CD4-positive, alpha-beta T cell treated with Interleukin-15 for 4 hours (primary cell): ENCODE measurements around the gene MTCL3.

Experiments
- DNase-seq: peaks from one replicate; pipeline ENCODE4 v3.0.0-alpha.2; 2020; ENCODE audit warnings: low spot score

MTCL3 gene

GRCh38 chr6:127515234-127515793 lies 3.8 kb downstream of the MTCL3 start:
- peak; percentile 19 for DNase-seq

- peak; percentile 30 for DNase-seq
Measured at GRCh38 chr6:127514773-127515227, 4.3 kb downstream of the MTCL3 start.

DNA sequence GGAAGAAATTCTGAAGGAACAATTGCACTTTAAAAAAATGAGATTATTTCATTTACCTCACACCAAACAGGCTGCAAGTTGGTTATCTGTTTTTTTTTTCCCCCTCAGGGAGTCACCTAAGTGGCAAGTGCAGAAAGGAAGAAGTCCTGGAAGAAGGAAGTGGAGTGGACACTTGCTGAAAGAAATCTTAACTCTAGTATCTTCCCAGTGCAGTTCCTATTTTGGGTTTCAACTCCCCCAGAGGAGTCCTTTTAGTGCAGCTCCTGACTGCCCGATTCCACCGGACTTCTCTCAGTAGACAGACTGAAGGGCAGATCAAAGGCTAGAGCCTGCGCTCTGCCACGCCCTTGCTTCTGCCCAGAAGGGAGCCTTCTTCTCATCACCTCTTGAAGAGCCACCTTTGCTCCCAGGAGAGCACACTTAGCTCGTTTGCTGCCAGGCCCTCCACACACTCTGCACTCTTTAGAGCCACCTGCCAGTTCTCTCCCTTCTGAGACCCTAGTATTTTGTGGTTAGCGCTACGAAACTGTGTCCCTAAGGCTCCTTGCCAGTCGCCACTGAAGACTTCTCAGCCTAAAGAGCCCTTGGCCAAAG lies 4.9 kb downstream of the MTCL3 start:
- no peak for DNase-seq

- DNase-seq, result no peak
Measured at GRCh38 chr6:127513425-127513824, 5.7 kb downstream of the MTCL3 start.

GRCh38 chr6:127510876-127511275 lies 8.3 kb downstream of the MTCL3 start:
- DNase-seq, result no peak

DNA sequence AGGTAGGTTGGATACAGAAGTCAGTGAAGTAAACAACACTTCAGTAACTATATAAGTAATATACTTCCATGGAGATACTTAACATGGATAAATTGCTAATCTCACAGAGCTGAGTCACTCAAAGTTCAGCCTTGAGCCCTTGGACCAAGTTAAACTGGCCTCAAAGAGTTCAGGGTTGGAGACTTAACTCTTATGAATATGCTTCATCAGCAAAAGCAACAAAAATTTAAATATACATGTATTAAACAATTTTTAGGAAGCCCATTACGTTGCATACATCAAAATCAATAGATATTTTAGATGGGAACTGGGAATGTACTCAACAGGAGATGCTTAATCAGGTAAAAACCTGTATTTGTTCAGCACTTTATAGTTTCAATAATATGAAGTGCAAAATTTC lies 12.2 kb downstream of the MTCL3 start:
- DNase-seq, result no peak

DNA sequence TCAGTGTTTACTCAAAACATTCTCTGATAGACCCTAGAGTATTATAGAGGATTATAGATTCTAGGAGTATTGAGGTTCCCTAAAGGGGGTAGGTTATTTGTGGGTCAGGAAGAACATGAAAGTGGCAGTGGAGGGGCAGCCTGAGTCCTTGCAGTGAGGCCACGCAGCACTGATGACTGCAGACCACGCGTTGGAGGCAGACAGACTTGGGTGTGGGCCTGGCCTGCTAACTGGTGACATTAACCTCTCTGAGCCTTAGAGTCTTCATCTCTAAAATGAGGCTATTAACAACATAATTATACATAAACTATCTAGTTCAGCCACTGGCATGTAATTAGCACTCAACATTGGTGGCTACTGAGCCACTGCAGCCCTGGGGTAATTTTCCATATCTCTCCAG lies 16.1 kb downstream of the MTCL3 start:
- no peak for DNase-seq

DNA sequence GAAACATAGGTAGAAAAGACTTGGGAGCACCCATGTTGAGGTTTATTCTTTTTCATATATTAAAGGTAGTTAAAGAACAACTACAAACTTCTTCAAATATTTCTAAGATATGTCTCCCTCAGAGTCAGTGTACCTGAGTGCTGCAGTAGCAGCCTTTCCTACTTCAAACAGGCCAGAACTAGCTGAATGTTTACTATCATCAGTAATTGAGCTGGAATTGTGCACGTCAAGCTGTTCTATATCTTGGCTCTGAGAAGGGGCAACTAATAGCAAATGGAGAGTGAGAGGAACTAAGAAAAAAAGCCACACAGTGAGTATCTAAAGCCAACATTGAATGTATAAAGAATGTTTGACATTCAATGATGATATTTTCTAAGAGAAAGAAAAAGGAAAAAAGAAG lies 21.7 kb downstream of the MTCL3 start:
- DNase-seq, result no peak

DNA sequence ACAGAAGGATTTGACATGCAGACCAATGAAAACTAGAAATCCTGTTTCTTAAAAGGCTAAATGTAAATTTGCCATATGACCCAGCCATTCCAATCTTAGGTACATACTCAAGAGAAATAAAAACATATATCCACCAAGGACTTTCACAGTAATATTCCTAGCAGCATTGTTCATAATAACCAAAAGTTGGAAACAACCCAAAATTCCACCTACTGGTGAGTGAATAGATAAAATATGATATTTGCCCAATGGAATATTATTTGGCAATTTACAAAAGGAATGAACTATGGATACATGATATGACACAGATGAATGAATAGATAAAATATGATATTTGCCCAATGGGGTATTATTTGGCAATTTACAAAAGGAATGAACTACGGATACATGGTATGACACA lies 22.7 kb downstream of the MTCL3 start:
- DNase-seq, result no peak

- DNase-seq, result no peak
Measured at GRCh38 chr6:127494240-127494767, 24.8 kb downstream of the MTCL3 start.

DNA sequence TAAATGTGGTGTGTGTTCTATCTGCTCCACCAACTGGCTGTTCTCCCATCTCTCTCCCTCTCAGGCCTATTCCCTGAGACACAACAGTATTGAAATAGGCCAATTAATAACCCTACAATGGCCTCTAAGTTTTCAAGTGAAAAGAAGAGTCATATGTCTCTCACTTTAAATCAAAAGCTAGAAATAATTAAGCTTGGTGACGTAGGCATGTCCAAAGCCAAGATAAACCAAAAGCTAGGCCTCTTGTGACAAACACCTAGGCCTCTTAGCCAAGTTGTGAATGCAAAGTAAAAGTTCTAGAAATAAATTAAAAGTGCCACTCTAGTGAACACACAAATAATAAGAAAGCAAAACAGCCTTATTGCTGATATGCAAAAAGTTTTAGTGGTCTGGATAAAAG lies 29.9 kb downstream of the MTCL3 start:
- no peak for DNase-seq

DNA sequence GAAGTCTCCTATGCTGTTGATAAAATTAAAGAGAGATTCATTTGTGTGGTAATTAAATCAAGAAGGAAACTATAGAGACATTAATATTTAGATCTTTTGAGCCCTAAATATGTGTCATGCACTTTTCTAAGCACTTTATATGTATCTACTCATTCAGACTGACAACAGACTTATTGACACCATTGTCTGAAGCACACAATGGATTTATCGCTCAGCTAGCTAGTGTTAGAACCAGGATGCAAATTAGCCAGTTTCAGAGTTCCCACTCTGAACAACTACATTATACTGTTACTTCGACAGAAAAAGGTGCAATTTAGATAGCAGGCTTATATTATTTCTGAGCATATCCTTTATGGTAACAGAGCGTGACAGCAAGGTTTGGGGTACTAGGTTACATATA lies 32.2 kb downstream of the MTCL3 start:
- DNase-seq, result no peak

DNA sequence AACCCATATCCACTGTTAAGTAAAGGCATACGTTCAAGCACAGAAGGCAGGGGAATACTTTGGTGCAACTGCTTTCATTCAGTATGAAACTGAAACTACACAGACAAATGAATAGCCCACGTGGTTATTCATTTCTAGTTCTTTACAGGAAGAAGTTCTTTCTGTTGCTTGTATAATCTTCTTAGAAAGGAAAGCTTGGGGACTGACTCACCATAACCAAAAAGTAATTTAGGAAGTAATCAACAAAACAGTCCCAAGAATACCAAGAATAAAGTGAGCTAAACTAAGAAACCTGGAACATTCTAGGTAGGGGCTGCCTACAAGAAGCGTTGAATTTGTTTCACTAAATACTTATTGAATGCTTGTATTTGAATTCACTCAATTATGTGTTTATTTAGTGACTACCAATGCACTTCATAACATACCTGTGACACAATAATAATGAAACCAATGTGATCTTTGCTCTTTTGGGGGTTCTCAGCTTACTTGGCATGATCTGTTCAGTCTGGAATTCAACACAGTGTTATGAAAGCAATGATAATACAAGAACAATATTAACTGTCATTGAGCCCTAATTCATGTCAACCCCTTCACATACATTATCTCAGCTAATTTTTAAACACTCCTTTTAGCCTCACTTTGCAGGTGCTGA lies 34.8 kb downstream of the MTCL3 start:
- DNase-seq, result peak; percentile 59

- no peak for DNase-seq
Measured at GRCh38 chr6:127483399-127484055, 35.6 kb downstream of the MTCL3 start.

DNA sequence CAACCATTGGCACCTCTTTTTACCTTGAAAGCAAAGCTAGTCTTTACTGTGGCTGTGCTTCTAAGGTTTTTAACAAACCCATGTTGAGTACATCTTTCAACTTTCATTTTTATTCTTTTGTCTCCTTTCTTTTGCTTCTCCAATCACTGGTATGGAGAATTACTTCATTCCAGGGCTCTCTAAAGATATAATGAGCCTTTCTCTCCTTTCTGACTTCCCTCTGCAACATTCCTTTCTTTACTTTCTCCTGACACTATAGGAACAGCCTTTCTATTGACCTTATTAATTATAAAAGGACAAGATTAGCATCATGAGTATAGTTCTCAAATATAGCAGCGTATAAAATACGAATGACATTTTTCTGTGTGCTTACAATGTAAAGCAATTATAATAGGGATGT lies 36.8 kb downstream of the MTCL3 start:
- DNase-seq, result no peak

DNA sequence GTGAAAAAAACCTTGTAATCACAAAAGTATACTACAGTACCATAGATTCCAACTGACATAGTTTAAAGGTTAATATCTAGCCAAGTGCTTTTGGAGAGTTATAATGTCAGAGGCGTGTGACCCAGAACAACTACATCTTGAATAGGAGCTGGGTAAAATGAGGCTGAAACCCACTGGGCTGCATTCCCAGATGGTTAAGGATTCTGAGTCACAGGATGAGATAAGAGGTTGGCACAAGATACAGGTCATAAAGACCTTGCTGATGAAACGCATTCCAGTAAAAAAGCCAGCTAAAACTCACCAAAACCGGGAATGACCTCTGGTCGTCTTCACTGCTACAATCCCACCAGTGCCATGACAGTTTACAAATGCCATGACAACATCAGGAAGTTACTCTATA lies 37.5 kb downstream of the MTCL3 start:
- no peak for DNase-seq

DNA sequence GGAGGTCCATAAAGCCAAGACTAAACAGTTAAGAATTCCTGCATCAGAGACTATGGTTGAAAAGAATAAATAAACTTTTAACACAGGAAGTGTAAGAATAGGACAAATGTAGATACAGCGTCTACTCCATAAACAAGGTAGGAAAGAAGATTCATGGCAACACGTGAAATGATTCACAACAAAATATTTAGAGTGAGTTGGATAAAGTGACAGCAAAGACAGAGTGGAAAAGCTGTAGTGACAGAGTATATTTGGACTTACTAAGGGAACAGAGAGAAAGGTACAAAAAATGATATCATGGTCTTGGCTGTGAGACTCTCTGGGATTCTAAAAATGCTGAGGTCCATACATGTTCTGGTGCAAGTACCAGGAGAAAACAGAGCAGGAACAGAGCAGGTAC lies 38.0 kb downstream of the MTCL3 start:
- DNase-seq, result no peak

DNA sequence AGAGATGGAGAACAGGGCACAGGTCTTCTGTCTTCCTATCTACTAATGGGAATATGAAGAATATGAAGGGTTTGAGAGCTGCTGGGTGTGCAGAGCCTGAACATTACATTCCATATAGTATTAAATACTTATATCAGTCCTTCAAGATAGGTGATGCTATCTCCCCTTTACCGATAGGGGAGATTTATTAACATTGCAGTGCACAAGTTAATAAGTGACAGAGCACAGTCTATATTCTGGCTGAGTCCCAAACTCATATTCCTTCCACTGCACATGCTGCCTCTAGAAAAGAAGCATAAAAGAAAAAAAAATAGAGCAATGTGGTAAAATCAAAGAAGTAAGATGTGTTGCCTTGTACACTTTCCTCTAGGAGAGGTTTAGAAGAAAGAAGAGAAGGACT lies 41.5 kb downstream of the MTCL3 start:
- DNase-seq, result no peak

DNA sequence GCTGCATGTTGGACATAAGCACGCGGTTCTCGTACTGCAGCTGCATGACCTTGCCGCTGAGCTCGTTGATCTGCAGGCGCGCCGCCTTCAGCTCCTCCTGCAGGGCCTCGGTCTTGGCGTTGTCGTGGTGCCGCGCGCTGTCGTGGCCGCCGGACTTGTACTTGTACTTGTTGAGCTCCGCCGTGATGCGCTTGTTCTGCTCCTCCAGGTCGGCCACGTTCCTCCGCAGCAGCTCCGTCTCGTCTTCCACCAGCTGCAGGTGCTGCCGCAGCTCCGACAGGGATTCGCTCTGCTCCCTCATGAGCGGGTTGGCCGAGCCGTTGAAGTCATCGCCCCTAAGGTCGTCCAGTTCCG lies 43.3 kb downstream of the MTCL3 start:
- DNase-seq, result no peak

- no peak for DNase-seq
Measured at GRCh38 chr6:127475135-127475822, 43.9 kb downstream of the MTCL3 start.

DNA sequence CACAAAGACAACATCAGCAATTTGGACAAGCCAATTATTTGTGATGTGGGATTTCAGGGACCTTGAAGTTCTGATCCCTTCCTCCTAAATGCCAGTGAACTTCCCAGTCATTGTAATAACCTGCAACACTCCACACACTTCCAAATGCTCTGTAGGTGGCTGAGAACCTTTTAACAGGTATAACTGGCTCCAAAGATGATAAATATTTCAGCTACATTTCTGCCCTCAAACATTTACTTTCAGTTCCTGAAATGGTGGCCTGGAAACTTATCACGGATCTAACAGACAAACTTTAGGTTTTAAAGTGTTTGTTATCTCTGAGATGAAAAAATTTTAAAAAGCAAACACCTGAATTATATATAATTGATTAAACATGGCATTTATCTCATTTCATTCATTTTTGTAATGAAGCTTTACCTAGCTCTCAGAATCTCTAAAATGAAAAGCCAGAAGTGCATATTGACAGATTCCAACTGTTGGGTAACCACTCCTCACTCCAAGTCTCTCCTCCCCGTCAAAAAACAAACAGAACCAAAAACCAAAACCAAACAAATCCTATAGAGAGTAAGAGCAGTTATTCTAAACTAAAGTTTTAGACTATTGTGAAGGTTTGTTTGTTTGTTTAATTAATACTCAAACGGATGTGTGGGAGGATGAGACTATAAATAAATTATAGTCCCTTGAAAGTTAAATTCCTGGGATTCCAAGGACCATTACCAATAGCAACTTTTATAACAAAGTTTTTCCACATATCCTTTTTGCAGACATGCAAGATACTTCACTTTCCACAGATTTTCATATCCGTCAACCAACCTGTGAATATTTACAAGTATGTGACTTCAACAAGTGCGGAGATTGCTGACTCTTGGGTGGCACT lies 47.5 kb downstream of the MTCL3 start:
- DNase-seq, result no peak

DNA sequence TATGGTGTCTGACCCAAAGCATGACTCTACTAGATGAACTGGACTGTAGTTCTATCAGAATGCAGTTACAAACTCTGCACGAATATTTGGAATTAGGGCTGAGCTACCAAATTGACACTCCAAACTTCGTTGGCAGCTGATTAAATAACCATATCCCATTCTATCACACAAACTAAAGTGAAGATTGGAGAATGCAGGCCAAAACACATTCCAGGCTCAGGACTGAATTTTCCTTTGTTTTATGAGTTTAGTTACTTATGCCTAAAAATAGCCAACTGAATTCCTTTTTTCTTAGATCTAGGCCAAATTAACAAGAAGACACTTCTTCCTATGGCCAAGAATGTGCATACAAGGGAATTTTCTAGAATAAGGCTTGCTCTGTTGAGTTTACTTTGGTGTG lies 50.2 kb downstream of the MTCL3 start:
- DNase-seq, result no peak
